BE2C (cell line): ENCODE data around the gene CYP2W1.

Source experiments
- DNase-seq: peaks from one replicate; pipeline ENCODE4 v3.0.0-alpha.2; 2020
- H3K27me3 ChIP-seq: fragments of 250-450 bp; sonication (Bioruptor Pico); 2 replicates; pipeline ENCODE4 v1.5.1; 2020; ENCODE audit warnings: mild to moderate bottlenecking
- H3K36me3 ChIP-seq: fragments of 250-450 bp; sonication (Bioruptor Pico); 2 replicates; pipeline ENCODE4 v1.5.1; 2020; ENCODE audit warnings: mild to moderate bottlenecking
- H3K4me1 ChIP-seq: fragments of 250-450 bp; sonication (Bioruptor Pico); 2 replicates; pipeline ENCODE4 v1.5.1; 2020
- H3K4me3 ChIP-seq: 2 replicates; pipeline ENCODE4 v1.5.1; 2011; ENCODE audit warnings: low read depth, low read length
- H3K9me3 ChIP-seq: fragments of 250-450 bp; sonication (Bioruptor Pico); 2 replicates; pipeline ENCODE4 v1.5.1; 2020
- TF ChIP-seq, protein P1 (sequence below): IDR thresholded peaks from 2 replicates; pipeline ENCODE4 v1.5.1; 2012; ENCODE audit warnings: mild to moderate bottlenecking, low read depth, low read length

The CYP2W1 gene

DNA sequence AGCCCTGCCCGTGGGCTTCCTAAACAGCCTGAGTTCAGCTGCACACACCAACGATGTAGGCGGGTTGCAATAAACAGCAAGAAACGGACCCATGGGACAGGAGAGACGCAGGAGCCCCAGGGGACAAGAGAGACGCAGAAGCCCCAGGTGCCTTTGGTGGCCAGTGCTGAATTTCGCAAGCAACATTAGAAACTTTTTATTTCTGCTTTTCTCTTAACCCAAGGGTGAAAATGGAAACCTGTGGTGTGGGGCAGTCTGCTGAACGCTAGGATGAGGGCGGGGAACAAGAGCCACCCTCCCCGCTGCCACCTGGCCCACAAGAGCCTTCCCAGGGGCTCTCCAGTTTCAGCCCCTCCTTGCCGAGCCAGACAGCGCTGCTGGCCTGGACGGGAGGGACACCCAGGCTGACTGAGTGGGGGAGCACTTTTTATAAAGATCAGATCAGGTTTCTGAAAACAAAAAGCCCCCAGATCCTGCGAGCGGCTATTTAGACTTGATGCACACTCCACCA is 41.4 kb downstream of the CYP2W1 start:
- H3K27me3 ChIP-seq = no peaks in the 10 kb centered on the region
- peaks cover 32% of the 10 kb centered on the region for H3K36me3 ChIP-seq
- no peaks in the 10 kb centered on the region for H3K9me3 ChIP-seq
- DNase-seq = no peak
- TF ChIP-seq, protein P1, sequence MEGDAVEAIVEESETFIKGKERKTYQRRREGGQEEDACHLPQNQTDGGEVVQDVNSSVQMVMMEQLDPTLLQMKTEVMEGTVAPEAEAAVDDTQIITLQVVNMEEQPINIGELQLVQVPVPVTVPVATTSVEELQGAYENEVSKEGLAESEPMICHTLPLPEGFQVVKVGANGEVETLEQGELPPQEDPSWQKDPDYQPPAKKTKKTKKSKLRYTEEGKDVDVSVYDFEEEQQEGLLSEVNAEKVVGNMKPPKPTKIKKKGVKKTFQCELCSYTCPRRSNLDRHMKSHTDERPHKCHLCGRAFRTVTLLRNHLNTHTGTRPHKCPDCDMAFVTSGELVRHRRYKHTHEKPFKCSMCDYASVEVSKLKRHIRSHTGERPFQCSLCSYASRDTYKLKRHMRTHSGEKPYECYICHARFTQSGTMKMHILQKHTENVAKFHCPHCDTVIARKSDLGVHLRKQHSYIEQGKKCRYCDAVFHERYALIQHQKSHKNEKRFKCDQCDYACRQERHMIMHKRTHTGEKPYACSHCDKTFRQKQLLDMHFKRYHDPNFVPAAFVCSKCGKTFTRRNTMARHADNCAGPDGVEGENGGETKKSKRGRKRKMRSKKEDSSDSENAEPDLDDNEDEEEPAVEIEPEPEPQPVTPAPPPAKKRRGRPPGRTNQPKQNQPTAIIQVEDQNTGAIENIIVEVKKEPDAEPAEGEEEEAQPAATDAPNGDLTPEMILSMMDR = no peak
- H3K4me1 ChIP-seq = peaks cover 5% of the 10 kb centered on the region
- H3K4me3 ChIP-seq = no peak overlapping the region

DNA sequence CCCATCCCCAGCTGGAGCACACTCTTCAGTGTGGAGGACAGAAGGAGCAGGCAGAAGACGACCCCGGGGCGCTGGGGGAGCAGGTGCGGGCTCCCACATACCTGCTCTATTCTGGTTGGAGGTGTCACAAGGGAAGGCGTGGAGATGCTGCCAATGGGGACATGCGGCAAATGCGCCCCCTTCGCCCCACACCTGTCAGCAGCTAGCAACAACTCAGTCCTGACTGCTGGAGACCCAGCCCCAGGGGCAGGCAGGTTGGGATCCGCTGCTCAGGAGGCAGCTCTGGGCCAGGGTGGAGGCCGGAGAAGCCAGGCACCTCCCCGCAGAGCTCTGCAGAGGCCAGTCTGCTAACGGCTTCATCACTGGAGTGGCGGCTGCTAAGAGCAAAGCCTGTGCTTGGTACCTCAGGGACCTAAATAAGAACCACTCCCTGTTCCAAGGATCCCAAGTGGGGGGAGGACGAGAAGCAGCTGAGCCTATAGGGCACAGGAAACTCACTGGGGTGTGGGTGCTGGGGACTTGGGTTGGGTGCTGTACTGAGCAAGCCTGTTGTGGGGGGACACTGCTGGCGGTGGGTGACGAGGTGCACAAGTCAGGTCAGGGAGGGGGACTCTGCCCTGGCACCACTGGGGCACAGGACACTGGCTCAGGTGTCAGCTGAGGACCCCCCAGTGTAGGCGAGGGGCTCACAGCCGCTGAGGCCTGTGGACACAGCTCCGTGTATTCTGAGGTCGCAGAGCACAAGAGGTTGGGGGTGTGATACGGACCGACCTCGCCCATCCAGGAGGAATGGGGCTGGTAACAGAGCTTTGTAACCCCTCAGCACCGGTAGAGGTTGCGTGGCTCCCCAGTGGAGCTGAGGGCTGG is 42.1 kb downstream of the CYP2W1 start:
- Histone ChIP-seq H3K4me3 (no peak overlapping the region), H3K36me3 (peaks cover 31% of the 10 kb centered on the region), H3K9me3 (no peaks in the 10 kb centered on the region), H3K4me1 (peaks cover 7% of the 10 kb centered on the region), H3K27me3 (no peaks in the 10 kb centered on the region)
- no peak for DNase-seq
- TF ChIP-seq, protein P1 = no peak

DNA sequence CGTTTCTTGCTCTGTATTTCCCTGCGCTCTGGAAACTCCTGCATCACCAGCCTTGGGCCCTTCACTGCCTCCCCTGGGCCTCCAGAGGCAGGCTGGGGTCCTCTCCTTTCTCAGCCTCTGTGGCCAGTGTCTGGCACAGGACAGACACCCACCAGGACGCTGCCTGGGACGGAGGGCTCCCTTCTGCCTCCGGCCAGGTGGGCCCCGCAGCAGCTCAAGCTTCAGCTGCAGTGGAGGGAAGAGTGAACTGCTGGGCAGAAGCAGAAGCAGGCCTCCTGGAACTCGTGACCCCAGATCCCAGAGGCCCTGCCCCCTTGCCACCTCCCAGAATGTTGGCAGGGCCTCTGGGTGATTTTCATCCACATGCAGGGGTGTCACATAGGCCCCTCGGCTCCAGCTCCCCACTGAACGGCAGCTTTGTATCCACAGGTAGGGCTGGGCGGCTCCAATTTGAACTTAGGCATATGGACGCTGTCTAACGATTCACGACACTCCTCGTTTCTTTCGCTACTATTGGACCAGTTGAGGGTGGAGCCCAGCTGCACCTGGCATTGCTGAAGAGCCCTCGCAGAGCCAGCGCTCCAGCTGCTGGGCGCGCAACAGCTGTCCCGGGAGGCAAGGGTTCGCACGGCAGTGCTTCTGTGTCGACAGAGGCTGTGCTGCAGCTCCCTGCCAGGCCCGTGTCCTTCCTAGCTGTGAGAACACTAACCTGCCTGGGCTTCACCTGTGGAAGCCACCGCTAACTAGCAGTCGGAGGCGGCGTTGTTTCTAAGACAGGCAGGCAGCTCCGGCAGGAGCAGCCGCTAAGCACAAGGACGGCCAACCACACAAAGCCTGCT is 43.0 kb downstream of the CYP2W1 start:
- no peak for DNase-seq
- Histone ChIP-seq H3K9me3 (no peaks in the 10 kb centered on the region), H3K27me3 (no peaks in the 10 kb centered on the region), H3K4me3 (no peak overlapping the region), H3K36me3 (peaks cover 23% of the 10 kb centered on the region), H3K4me1 (peaks cover 7% of the 10 kb centered on the region)
- TF ChIP-seq, protein P1 = no peak

DNA sequence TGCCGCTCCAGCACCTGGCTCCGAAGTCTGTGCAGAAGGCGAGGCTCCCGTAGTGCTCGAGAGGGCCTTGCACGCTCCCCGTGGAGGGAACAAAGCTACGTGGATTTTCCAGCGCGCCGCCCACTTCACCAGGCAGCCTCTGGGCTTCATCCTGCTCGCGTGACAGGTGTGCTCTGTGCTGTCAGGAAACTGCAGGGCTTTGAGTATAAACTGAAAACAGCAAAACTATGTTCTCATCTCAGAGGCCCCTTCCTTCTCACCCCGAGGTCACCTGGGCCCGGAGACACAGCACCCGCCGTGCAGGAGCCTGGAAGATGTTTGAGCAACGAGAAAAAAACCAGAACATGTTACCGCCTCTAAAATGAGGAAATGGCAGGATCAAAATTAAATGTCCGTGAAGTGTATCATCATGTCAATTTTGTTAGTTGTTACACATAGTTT is 43.8 kb downstream of the CYP2W1 start:
- Histone ChIP-seq H3K9me3 (no peaks in the 10 kb centered on the region), H3K4me3 (peak overlapping the region; percentile 69), H3K4me1 (peaks cover 7% of the 10 kb centered on the region), H3K36me3 (peaks cover 17% of the 10 kb centered on the region), H3K27me3 (no peaks in the 10 kb centered on the region)
- DNase-seq = no peak
- TF ChIP-seq, protein P1 = no peak

DNA sequence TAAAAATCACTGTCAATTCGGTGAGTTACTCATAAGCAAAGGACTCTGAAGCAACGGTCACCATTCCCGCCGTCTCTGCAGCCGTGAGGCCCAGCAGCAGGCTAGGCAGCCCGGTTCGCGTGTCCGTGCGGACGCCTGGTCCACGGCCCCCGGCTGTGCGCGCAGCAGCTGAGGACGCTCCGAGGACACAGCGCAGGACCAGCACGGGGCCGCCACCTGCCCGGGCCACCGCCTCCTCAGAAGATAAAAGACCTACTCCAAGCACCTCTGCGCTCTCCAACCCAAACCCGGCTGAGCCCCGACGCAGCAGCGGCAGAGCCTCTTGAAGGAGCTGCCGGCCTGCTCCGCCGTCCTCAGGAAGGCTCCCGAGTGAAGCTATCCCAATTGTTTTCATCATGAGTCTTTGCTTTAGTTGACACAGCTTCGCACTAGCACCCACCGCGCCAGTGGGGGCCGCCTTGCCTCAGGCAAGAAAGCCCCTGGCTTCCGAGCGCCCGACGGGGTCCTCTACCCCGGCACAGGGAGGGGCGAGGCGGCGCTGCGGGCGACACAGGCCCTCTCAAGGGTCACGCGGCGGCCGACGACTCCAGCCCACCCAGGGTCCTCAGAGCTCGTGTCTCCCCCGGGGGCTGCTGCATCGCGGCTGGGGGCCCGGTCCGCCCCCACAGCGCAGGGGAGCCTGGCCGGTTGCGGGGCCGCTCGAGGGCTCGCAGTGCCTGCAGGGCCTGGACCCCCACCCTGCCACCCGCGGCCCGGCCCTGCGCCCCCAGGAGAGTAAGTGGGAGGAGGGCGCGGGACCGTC is 44.5 kb downstream of the CYP2W1 start:
- TF ChIP-seq, protein P1 = no peak
- Histone ChIP-seq H3K9me3 (no peaks in the 10 kb centered on the region), H3K4me1 (peaks cover 7% of the 10 kb centered on the region), H3K27me3 (no peaks in the 10 kb centered on the region), H3K36me3 (peaks cover 17% of the 10 kb centered on the region), H3K4me3 (peak overlapping the region; percentile 69)
- DNase-seq = no peak
